SK-N-SH treated with all-trans-retinoic acid at 6 μM for 48 hours (cell line): ENCODE results near the gene HSPG2.

ENCODE experiments used
- ARNTL ChIP-seq: fragments of 450-650 bp; formaldehyde crosslinking; IDR thresholded peaks from 2 replicates; pipeline ENCODE4 v1.5.0; 2020; ENCODE audit warnings: low read depth, mild to moderate bottlenecking, moderate library complexity, borderline replicate concordance
- GLIS3 ChIP-seq: fragments of 250-450 bp; sonication (Bioruptor Pico); IDR thresholded peaks from 2 replicates; pipeline ENCODE4 v1.5.0; 2020; ENCODE audit warnings: mild to moderate bottlenecking, moderate library complexity
- OSR1 ChIP-seq: fragments of 250-450 bp; sonication (Bioruptor Pico); IDR thresholded peaks from 2 replicates; pipeline ENCODE4 v1.8.0; 2022; ENCODE audit warnings: moderate library complexity, mild to moderate bottlenecking, inconsistent platforms
- PPARA ChIP-seq: fragments of 250-450 bp; sonication (Bioruptor Pico); IDR thresholded peaks from 2 replicates; pipeline ENCODE4 v1.5.0; 2020; ENCODE audit warnings: mild to moderate bottlenecking, borderline replicate concordance
- RARB ChIP-seq: fragments of 250-450 bp; sonication (Bioruptor Pico); IDR thresholded peaks from 2 replicates; pipeline ENCODE4 v1.8.0; 2021; ENCODE audit warnings: mild to moderate bottlenecking, moderate library complexity
- SNAI2 ChIP-seq: fragments of 250-450 bp; sonication (Bioruptor Pico); IDR thresholded peaks from 2 replicates; pipeline ENCODE4 v1.5.0; 2020; ENCODE audit warnings: mild to moderate bottlenecking, moderate library complexity
- TCF4 ChIP-seq: fragments of 250-450 bp; sonication (Bioruptor Pico); IDR thresholded peaks from 2 replicates; pipeline ENCODE4 v1.8.0; 2021; ENCODE audit warnings: mild to moderate bottlenecking, moderate library complexity, borderline replicate concordance
- TSHZ2 ChIP-seq: fragments of 250-450 bp; sonication (Bioruptor Pico); IDR thresholded peaks from 2 replicates; pipeline ENCODE4 v1.5.0; 2020; ENCODE audit warnings: mild to moderate bottlenecking, moderate library complexity
- ZFP30 ChIP-seq: fragments of 450-650 bp; formaldehyde crosslinking; IDR thresholded peaks from 2 replicates; pipeline ENCODE4 v1.5.0; 2022; ENCODE audit warnings: mild to moderate bottlenecking, moderate library complexity
- ZNF70 ChIP-seq: fragments of 450-650 bp; formaldehyde crosslinking; IDR thresholded peaks from 2 replicates; pipeline ENCODE4 v1.5.0; 2020; ENCODE audit warnings: mild to moderate bottlenecking, moderate library complexity
- ZNF8 ChIP-seq: fragments of 450-650 bp; formaldehyde crosslinking; IDR thresholded peaks from 2 replicates; pipeline ENCODE4 v1.5.0; 2020; ENCODE audit warnings: mild to moderate bottlenecking, moderate library complexity
- TF ChIP-seq, protein P1 (sequence below): fragments of 250-450 bp; sonication (Bioruptor Pico); IDR thresholded peaks from 2 replicates; pipeline ENCODE4 v1.5.1; 2021; ENCODE audit warnings: mild to moderate bottlenecking, moderate library complexity
- TF ChIP-seq, protein P2 (sequence below): fragments of 250-450 bp; sonication (Bioruptor Pico); IDR thresholded peaks from 2 replicates; pipeline ENCODE4 v1.5.1; 2020; ENCODE audit warnings: low read depth, mild to moderate bottlenecking, moderate library complexity
- TF ChIP-seq, protein P3 (sequence below): fragments of 250-450 bp; sonication (Bioruptor Pico); IDR thresholded peaks from 2 replicates; pipeline ENCODE4 v1.8.0; 2020; ENCODE audit warnings: mild to moderate bottlenecking, moderate library complexity, borderline replicate concordance

- TF ChIP-seq, protein P1, sequence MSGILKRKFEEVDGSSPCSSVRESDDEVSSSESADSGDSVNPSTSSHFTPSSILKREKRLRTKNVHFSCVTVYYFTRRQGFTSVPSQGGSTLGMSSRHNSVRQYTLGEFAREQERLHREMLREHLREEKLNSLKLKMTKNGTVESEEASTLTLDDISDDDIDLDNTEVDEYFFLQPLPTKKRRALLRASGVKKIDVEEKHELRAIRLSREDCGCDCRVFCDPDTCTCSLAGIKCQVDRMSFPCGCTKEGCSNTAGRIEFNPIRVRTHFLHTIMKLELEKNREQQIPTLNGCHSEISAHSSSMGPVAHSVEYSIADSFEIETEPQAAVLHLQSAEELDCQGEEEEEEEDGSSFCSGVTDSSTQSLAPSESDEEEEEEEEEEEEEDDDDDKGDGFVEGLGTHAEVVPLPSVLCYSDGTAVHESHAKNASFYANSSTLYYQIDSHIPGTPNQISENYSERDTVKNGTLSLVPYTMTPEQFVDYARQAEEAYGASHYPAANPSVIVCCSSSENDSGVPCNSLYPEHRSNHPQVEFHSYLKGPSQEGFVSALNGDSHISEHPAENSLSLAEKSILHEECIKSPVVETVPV: no peak
- no peak for TF ChIP-seq TSHZ2 (CRISPR knock-in tag)
- TF ChIP-seq ZNF8 (CRISPR knock-in tag): no peak
- TF ChIP-seq, protein P2, sequence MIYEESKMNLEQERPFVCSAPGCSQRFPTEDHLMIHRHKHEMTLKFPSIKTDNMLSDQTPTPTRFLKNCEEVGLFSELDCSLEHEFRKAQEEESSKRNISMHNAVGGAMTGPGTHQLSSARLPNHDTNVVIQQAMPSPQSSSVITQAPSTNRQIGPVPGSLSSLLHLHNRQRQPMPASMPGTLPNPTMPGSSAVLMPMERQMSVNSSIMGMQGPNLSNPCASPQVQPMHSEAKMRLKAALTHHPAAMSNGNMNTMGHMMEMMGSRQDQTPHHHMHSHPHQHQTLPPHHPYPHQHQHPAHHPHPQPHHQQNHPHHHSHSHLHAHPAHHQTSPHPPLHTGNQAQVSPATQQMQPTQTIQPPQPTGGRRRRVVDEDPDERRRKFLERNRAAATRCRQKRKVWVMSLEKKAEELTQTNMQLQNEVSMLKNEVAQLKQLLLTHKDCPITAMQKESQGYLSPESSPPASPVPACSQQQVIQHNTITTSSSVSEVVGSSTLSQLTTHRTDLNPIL: no peak
- no peak for TF ChIP-seq ZFP30 (CRISPR knock-in tag)
- TF ChIP-seq, protein P3, sequence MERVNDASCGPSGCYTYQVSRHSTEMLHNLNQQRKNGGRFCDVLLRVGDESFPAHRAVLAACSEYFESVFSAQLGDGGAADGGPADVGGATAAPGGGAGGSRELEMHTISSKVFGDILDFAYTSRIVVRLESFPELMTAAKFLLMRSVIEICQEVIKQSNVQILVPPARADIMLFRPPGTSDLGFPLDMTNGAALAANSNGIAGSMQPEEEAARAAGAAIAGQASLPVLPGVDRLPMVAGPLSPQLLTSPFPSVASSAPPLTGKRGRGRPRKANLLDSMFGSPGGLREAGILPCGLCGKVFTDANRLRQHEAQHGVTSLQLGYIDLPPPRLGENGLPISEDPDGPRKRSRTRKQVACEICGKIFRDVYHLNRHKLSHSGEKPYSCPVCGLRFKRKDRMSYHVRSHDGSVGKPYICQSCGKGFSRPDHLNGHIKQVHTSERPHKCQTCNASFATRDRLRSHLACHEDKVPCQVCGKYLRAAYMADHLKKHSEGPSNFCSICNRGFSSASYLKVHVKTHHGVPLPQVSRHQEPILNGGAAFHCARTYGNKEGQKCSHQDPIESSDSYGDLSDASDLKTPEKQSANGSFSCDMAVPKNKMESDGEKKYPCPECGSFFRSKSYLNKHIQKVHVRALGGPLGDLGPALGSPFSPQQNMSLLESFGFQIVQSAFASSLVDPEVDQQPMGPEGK (CRISPR knock-in tag): no peak
- no peak for TF ChIP-seq GLIS3 (CRISPR knock-in tag)
- no peak for TF ChIP-seq ARNTL (CRISPR knock-in tag)
- no peak for TF ChIP-seq PPARA
- TF ChIP-seq SNAI2 (CRISPR knock-in tag): no peak
- no peak for TF ChIP-seq RARB (CRISPR knock-in tag)
- no peak for TF ChIP-seq ZNF70
- TF ChIP-seq OSR1 (CRISPR knock-in tag): no peak
- TF ChIP-seq TCF4 (CRISPR knock-in tag): no peak
These were observed 7.0 kb downstream of the HSPG2 start for GRCh38 chr1:21930080-21930571.
